GM18519 (cell line): ENCODE measurements around the gene FAU.

ENCODE experiments used
- ATAC-seq: cut with Tn5 transposase; IDR thresholded peaks from one replicate; pipeline ENCODE4 v1.9.1; 2021; ENCODE audit warnings: mild to moderate bottlenecking, moderate library complexity; ENCODE audit not compliant: unreplicated experiment, low FRiP score

The FAU gene

DNA sequence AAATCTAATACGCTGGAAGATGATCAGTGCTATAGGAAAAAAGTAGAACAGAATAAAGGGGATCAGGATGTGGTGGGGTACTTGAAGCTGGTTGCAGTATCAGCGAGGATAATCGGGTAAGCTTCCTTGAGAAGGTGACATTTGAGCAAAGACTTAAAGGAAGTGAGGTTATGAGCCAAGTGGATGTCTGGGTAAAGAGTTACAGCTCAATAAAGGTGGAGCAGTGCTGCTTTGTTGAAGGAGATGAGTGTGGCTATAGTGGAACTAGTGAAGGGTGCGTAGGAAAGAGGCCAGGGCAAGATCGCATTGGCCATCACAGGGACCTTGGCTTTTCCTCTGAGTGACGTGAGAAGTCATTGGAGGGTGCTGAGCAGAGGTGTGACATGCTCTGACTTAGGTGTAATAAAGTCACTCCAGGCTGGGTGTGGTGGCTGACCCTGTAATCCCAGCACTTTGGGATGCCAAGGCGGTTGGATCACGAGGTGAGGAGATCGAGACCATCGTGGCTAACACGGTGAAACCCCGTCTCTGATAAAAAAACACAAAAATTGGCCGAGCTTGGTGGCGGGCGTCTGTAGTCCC is 14.7 kb upstream of the FAU start:
- no peak for ATAC-seq

DNA sequence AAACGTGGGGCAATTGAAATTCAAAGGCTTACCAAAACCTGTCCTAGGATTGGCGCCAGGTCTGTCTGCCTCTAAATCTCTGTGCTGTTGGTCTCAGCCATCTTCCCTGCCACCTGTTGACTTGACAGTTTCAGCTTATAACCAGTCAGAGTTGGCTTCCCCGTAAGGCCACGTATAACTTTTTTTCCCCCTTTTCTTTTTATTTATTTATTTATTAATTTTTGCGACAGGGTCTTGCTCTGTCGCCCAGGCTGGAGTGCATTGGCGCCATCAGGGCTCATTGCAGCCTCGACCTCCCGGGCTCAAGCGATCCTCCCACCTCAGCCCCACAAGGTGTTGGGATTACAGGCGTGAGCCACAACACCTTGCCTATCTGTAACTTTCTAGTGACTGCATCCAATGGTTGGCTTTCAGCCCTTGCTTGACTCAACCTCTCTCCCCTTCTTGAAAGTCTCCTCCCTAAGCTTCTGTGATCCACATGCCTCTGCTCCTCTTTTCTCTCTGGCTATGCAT is 13.8 kb upstream of the FAU start:
- no peak for ATAC-seq

DNA sequence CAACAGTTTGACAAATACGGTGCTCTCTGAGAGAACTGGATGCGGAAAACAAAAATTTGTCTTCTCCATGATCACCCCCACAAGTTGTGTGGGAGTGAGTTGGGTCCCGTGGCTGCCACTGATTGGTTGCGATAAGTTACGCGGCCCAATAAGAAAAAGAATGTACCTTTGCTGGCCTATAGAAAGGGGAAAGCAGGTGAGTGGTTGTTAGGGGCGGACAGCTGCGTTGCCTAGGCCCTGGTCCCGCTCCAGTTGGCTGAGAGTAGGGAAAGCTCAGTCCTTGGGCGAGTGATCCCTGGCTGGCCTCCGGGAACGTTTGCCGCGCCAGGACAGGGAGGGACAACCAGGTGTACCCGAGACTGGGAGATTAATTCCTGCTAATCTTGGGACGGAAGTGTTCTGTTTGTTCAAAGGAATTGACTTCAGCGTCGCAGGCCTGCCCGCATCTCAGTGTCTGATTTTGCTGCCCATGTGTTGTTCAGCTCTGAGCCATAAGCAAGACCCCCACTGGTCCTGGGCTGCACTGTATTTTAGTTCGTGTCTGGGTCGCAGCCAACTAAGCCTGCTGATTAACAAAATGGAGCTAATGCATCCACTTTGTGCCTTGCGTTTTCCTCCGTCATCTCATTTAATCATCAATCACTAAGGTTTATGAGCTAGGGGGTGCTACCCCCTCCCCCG is 13.2 kb upstream of the FAU start:
- no peak for ATAC-seq

GRCh38 chr11:65134240-65134951 is 12.5 kb upstream of the FAU start, which contains the start of gene SYVN1:
SYVN1 (minus strand) TSS chr11:65134519; CDS start chr11:65133601, 918 bp downstream.
- ATAC-seq: no peak

GRCh38 chr11:65133724-65134123 is 11.8 kb upstream of the FAU start:
- ATAC-seq: no peak

DNA sequence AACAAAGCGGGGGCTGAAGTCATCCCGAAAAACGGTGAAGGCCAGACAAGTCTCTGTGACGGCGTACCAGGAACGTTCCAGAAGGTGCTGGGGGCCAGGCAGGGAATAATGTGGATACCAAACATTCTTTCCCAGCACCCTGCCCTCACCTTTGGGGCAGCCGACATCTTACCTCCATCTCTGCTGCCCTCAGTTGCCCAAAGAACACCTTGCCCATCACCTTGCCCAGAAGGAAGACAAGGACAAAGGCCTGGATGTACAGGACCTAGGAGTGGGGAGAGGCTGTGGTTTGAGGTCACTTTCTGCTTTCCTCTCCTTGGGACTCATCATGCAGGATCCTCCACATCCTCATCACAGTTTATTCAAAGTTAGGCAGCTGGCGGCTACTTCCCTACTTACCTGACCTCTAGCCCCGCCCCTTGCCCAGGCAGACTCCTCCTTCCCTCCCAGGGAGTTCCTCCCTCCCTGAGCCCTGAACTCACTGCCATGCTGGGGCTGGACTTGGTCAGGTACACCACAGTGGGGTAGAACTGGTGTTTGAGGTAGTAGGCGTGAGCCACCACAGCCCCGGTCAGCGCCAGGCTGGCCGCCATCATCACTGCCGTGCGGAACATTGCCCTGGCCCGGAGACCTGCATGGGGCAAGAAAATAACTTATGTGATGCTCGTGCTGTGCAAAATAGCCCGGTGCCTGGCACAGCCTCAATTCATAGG is 11.2 kb upstream of the FAU start:
- ATAC-seq: no peak

GRCh38 chr11:65132238-65132987 is 10.5 kb upstream of the FAU start:
- no peak for ATAC-seq

DNA sequence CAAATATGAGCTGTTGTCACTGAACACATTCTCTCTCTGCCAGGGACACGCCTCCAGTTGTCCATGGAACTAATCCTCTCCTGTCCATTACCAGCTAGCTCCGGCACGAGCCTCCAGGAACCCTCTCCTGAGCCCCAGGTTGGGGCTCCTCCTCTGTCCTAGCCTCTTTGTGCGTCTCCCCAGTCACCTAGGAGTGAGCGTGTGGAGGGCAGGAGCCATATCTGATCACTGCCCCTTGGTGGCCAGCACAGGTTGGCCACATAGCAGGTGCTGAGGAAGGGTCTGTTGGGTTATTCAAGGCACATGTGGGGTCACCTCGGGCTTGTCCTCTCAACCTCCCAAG is 9.9 kb upstream of the FAU start:
- ATAC-seq: no peak

- no peak for ATAC-seq
Measured at GRCh38 chr11:65131417-65131776, 9.5 kb upstream of the FAU start.

DNA sequence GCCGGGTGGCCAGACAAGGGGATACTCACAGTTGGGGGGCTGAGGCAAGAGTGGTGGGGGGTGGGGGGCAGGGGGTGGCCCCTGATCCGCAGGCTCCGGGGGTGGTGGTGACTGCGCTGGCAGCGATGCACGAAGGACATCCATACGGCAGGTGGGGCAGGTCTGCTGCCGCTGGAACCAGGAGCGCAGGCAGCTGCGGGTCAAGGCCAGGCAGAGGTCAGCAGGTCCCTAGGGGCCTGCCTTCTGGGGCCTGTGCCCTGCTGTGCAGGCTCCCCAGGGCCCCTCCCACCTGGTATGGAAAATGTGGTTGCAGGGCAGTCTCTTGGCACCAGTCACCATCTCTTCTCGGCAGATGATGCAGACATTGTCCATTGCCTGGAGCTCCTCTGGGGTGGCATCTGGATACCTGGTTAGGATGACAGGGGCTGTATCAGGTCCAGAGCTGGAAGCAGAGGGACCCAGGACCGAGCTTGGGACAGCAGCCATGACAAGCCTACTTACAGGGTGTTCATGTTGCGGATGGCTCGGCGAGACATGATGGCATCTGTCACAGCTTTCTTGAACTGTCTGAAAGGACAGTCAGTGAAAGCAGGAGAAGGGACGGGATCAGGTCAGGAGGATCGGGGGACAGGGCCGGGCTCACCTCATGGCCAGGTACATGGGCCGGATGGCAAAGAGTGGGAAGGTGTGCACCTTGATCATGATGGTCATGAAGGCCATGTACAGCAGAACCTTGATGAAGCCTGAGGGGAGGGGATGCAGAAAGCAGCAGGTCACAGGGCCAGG is 8.9 kb upstream of the FAU start:
- ATAC-seq: no peak

DNA sequence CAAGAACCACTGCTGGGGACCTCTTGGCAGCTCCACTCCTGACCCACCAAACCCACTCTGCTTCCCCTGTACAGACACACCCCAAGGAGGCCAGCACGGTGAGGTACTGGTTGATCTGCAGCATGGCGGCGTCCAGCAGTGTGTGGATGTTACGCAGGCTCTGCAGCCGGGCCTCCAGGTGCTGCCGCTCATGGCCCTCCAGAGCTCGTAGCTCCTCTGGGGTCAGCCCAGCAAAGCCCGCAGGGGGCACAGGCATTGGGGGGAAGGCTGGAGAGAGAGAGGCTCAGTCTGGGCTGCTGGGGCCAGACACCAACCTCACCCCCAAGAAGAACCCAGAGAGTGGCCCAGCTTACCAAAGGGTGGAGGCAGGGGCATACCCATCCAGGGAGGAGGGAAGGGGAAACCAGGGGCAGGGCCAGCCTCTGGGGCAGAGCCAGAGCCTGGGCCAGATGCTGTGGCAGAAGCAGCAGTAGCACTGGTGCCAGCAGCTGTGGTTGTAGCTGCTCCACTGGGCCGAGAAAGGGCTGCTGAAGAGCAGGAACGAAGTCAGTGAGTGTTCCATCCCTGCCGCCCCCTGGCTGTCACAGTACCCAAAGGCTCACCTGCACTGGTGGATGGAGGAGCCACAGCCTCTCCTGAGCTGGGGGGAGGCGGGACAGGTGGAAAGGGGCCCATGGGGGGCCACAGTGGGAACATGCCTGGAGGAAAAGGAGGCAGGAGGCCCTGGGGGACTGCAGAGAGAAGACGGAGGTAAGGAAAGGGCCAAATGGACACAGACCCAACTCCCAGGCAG is 7.9 kb upstream of the FAU start:
- no peak for ATAC-seq

DNA sequence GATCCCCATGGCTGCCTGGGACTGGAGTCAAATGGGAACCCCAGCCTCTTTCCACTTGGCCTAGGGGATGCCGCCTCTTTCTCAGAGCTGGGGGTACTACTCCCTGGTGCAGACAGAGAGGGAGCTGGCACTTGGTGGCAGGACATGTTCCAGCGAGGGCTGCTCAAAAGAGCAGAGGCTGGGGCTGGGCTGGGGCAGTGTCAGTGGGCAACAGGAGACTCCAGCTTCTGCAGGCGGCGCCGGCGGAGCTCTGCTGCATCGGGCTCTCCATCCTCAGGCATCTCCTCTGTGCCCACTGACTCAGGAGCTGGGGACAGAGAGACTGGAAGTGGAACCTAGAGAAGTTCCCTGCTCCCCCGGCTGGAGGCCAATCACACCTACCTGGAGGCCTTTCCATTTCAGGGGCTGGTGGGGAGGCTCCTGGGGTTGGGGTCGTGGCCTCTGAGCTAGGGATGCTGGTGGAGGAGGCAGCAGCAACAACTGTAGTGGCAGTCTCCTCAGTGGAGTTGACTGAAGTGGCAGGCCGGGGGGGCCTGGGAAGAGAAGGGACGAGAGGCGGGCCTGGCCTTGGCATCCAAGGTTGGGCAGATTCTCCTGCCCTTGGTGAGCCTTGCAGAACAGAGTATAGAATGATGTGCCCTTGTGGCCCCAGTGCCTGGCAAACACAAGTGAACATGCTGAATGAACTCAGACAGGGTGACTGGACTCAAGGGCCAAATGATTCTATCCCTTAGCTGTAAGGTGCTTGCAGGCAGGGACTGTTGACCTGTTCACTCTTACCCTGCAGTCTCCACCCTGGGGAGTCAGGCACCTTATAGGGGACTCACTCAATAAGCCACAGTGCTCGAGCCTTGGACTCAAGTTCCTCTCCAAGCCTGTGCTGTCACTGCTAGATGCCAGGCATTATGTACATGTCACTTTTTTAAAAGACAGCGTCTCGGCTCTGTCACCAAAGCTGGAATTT is 6.5 kb upstream of the FAU start:
- ATAC-seq: no peak

- no peak for ATAC-seq
Measured at GRCh38 chr11:65127473-65128181, 5.7 kb upstream of the FAU start.

GRCh38 chr11:65126624-65127274 is 4.8 kb upstream of the FAU start:
- ATAC-seq: no peak

- no peak for ATAC-seq
Measured at GRCh38 chr11:65125197-65126056, 3.5 kb upstream of the FAU start.
